H1 (cell line): ENCODE results near the gene ROS1.

Experiments
- BCL11A ChIP-seq, 2 experiments: IDR thresholded peaks; one replicate each; pipeline ENCODE4 v1.6.1; 2011; ENCODE audit warnings: low read depth in 2 of 2, low read length in 2 of 2, mild to moderate bottlenecking in 2 of 2
- BRCA1 ChIP-seq: IDR thresholded peaks from 2 replicates; pipeline ENCODE4 v1.6.1; 2012; ENCODE audit warnings: low read depth, low read length, improper control_type of control experiment
- EP300 ChIP-seq, 2 experiments: IDR thresholded peaks; 1 replicate in 1 of 2; 2 replicates in 1 of 2; pipeline ENCODE4 v1.6.1; 2011 to 2012; ENCODE audit warnings: low read depth in 2 of 2, low read length in 2 of 2, mild to moderate bottlenecking in 2 of 2, borderline replicate concordance in 1 of 2, inconsistent platforms in 1 of 2, moderate library complexity in 1 of 2
- HDAC6 ChIP-seq: IDR thresholded peaks from one replicate; pipeline ENCODE4 v1.7.1; 2012; ENCODE audit warnings: low read depth, mild to moderate bottlenecking, inconsistent platforms, low read length, moderate library complexity
- MAFK ChIP-seq: IDR thresholded peaks from 2 replicates; pipeline ENCODE4 v1.6.1; 2012; ENCODE audit warnings: low read depth, mild to moderate bottlenecking, improper control_type of control experiment, low read length
- NRF1 ChIP-seq: IDR thresholded peaks from 2 replicates; pipeline ENCODE4 v1.6.1; 2011; ENCODE audit warnings: mild to moderate bottlenecking, low read depth, low read length, improper control_type of control experiment
- POLR2AphosphoS5 ChIP-seq: IDR thresholded peaks from 2 replicates; pipeline ENCODE4 v1.6.1; 2011; ENCODE audit warnings: low read depth, low read length
- RAD21 ChIP-seq, 2 experiments: IDR thresholded peaks in 1 of 2; conservative IDR thresholded peaks in 1 of 2; 2 replicates each; pipeline ENCODE4 v1.6.1; 2011; ENCODE audit warnings: low read depth in 2 of 2, low read length in 2 of 2, improper control_type of control experiment in 1 of 2, inconsistent platforms in 1 of 2, mild to moderate bottlenecking in 1 of 2, moderate library complexity in 1 of 2
- RBBP5 ChIP-seq: IDR thresholded peaks from 2 replicates; pipeline ENCODE4 v1.7.1; 2012; ENCODE audit warnings: low read depth, mild to moderate bottlenecking, inconsistent platforms, low read length, moderate library complexity, borderline replicate concordance
- TAF1 ChIP-seq: IDR thresholded peaks from 2 replicates; pipeline ENCODE4 v1.6.1; 2011; ENCODE audit warnings: mild to moderate bottlenecking, low read depth, low read length
- YY1 ChIP-seq: IDR thresholded peaks from 2 replicates; pipeline ENCODE4 v1.6.1; 2011; ENCODE audit warnings: low read depth, mild to moderate bottlenecking, low read length
- TF ChIP-seq, protein P1 (sequence below), 3 experiments: IDR thresholded peaks; 1 replicate in 2 of 3; 2 replicates in 1 of 3; pipeline versions ENCODE4 v1.5.1 to v1.6.1; 2011; ENCODE audit warnings: low read length in 3 of 3, mild to moderate bottlenecking in 3 of 3, inconsistent platforms in 2 of 3, low read depth in 1 of 3, moderate library complexity in 1 of 3; ENCODE audit not compliant: insufficient read depth in 1 of 3; ENCODE audit errors: control extremely low read depth in 1 of 3
- TF ChIP-seq, protein P2 (sequence below): IDR thresholded peaks from 2 replicates; pipeline ENCODE4 v1.6.1; 2011; ENCODE audit warnings: low read length, improper control_type of control experiment

DNA sequence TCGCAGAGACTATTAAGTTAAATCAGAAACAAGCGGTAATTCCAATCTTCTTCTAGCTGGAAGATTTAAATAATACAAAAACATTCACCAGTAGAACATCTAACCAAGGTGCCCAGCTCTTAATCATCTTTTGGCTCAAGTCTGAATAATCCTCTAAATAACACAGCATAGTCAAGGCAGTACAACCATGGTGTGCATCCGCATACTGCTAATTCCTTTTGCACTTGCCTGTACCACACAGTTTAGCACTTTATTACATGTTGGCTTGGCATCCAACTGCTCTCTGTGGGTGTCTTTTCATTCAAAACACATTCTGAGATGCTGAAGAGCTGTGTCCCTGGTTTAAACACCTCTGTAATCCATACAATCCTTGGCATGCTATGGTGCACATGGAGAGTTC is 118.1 kb downstream of the ROS1 start:
- TF ChIP-seq MAFK (no peak), NRF1 (no peak), YY1 (no peak), RAD21 (IDR thresholded peaks at IDR 0.05 in 1 of 2, conservative IDR thresholded peaks at IDR 0.05 in 1 of 2; ENCODE audit: low read depth in 2 of 2, low read length in 2 of 2) (no peak), TAF1 (no peak), BRCA1 (no peak), BCL11A (IDR thresholded peaks at IDR 0.05; ENCODE audit: low read depth in 2 of 2, low read length in 2 of 2) (no peak), POLR2AphosphoS5 (no peak), HDAC6 (no peak), RBBP5 (no peak), EP300 (IDR thresholded peaks at IDR 0.05; ENCODE audit: borderline replicate concordance in 1 of 2, low read depth in 2 of 2, low read length in 2 of 2) (no peak)
- TF ChIP-seq, protein P1, sequence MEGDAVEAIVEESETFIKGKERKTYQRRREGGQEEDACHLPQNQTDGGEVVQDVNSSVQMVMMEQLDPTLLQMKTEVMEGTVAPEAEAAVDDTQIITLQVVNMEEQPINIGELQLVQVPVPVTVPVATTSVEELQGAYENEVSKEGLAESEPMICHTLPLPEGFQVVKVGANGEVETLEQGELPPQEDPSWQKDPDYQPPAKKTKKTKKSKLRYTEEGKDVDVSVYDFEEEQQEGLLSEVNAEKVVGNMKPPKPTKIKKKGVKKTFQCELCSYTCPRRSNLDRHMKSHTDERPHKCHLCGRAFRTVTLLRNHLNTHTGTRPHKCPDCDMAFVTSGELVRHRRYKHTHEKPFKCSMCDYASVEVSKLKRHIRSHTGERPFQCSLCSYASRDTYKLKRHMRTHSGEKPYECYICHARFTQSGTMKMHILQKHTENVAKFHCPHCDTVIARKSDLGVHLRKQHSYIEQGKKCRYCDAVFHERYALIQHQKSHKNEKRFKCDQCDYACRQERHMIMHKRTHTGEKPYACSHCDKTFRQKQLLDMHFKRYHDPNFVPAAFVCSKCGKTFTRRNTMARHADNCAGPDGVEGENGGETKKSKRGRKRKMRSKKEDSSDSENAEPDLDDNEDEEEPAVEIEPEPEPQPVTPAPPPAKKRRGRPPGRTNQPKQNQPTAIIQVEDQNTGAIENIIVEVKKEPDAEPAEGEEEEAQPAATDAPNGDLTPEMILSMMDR (IDR thresholded peaks at IDR 0.05; ENCODE audit: control extremely low read depth in 1 of 3, insufficient read depth in 1 of 3, low read depth in 1 of 3, low read length in 3 of 3): no peak
- TF ChIP-seq, protein P2, sequence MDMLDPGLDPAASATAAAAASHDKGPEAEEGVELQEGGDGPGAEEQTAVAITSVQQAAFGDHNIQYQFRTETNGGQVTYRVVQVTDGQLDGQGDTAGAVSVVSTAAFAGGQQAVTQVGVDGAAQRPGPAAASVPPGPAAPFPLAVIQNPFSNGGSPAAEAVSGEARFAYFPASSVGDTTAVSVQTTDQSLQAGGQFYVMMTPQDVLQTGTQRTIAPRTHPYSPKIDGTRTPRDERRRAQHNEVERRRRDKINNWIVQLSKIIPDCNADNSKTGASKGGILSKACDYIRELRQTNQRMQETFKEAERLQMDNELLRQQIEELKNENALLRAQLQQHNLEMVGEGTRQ: no peak
